A549 (cell line): ENCODE data around the gene AIG1.

Experiments
- CEBPB ChIP-seq, 2 experiments: fragments of >200 bp in 1 of 2; sonication (Bioruptor Twin) in 1 of 2; formaldehyde crosslinking in 1 of 2; IDR thresholded peaks; 2 replicates each; pipeline ENCODE4 v1.6.1; 2012 to 2016
- POLR2A ChIP-seq: IDR thresholded peaks from 2 replicates; pipeline ENCODE4 v1.6.1; 2012; ENCODE audit warnings: mild to moderate bottlenecking, low read length
- TF ChIP-seq, protein P1 (sequence below): fragments of >200 bp; sonication (Bioruptor Twin); formaldehyde crosslinking; IDR thresholded peaks from 3 replicates; pipeline ENCODE4 v1.5.1; 2016

DNA sequence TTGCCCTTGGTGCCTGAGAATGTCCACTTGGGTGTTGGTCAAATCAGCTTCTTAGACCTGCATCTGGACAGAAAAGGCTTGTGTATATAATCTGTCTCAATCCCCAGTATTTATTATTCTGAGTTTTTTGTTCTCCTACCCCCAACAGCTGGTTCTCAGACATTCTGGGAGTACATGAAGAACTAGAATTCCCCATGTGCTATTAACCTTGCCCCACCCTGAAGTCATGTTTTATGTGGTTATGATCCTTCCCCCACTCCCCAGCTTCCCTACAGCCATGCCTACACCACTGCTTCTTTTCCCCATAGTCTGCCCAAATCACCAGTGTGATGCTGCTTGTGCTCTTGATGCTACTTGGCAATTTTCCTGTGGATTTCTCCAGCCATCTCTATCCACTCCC, 232.8 kb downstream of the AIG1 start:
- TF ChIP-seq, protein P1, sequence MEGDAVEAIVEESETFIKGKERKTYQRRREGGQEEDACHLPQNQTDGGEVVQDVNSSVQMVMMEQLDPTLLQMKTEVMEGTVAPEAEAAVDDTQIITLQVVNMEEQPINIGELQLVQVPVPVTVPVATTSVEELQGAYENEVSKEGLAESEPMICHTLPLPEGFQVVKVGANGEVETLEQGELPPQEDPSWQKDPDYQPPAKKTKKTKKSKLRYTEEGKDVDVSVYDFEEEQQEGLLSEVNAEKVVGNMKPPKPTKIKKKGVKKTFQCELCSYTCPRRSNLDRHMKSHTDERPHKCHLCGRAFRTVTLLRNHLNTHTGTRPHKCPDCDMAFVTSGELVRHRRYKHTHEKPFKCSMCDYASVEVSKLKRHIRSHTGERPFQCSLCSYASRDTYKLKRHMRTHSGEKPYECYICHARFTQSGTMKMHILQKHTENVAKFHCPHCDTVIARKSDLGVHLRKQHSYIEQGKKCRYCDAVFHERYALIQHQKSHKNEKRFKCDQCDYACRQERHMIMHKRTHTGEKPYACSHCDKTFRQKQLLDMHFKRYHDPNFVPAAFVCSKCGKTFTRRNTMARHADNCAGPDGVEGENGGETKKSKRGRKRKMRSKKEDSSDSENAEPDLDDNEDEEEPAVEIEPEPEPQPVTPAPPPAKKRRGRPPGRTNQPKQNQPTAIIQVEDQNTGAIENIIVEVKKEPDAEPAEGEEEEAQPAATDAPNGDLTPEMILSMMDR, result no peak
- TF ChIP-seq POLR2A (no peak), CEBPB (IDR thresholded peaks at IDR 0.05) (no peak)
